SKM-1 treated with dmso at 0.1 percent for 144 hours (cell line): ENCODE results near the gene SLC25A48.

Source experiments
- DNase-seq: peaks from one replicate; lab custom pipeline; 2025; ENCODE audit not compliant: unreplicated experiment; lab: John Stamatoyannopoulos, UW

Gene SLC25A48, protein sequence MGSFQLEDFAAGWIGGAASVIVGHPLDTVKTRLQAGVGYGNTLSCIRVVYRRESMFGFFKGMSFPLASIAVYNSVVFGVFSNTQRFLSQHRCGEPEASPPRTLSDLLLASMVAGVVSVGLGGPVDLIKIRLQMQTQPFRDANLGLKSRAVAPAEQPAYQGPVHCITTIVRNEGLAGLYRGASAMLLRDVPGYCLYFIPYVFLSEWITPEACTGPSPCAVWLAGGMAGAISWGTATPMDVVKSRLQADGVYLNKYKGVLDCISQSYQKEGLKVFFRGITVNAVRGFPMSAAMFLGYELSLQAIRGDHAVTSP

DNA sequence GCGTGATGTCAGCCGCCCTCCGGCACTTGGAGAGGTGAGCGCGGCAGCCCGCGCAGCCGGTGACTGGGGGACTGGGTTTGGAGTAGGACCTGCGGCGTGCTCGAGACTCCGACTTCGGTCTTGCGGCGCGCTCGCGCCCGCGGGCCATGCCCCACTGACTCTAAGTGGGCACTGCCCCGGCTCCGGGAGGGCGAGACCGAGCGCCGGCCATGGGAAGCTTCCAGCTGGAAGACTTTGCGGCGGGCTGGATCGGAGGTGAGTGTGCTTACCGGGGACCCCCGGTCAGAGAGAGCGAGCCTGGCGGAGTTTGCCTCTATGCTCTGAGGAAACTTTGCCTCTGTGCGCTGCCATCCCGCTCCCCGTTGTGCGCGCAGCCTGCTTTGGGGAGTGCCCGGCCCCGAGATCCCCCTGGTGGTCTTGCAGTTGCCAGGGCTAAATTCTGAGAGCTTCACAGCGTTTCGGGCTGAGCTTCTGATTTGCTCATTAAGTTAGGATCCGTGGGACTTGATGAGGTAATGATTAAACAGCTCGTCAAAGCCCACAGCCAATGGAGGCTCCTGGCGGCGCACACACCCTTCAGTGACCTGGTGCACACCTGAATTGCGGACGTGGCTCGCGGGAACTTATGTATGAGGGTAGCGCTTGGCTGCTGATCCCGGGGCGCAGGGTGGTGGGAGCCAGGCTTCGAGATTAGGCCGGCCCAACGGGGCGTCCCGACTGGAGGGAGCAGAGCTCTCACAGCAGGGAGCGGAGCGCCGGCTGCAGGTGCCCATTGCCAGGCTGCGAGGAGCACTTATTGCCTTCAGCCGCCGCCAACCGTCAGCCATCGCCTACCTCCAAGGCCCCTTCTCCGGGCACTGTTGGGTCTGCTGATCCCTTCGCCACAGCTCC is at the start of gene SLC25A48:
Gene SLC25A48 (plus strand): TSS at position 25 of the 891 bp plus-strand sequence. CDS start 185 bp downstream, at position 210.
- DNase-seq = peak; percentile 40

DNA sequence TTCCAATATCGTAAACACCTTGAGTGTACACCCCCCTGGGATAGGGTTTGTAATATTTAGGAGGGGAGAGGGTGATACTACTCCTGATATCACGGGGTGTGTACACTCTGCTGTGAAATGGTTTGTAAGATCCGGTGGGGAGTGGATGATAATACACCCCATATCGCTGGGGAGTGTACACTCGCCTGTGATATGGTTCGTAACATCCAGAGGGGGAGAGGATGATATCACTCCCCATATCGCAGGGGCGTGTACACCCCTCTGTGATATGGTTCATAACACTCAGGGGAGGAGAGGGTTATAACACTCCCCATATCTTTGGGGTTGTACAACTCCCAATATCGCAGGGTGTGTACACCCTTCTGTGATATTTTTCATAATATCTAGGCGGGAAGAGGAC is 33.8 kb upstream of the SLC25A48 start:
- DNase-seq = no peak

DNA sequence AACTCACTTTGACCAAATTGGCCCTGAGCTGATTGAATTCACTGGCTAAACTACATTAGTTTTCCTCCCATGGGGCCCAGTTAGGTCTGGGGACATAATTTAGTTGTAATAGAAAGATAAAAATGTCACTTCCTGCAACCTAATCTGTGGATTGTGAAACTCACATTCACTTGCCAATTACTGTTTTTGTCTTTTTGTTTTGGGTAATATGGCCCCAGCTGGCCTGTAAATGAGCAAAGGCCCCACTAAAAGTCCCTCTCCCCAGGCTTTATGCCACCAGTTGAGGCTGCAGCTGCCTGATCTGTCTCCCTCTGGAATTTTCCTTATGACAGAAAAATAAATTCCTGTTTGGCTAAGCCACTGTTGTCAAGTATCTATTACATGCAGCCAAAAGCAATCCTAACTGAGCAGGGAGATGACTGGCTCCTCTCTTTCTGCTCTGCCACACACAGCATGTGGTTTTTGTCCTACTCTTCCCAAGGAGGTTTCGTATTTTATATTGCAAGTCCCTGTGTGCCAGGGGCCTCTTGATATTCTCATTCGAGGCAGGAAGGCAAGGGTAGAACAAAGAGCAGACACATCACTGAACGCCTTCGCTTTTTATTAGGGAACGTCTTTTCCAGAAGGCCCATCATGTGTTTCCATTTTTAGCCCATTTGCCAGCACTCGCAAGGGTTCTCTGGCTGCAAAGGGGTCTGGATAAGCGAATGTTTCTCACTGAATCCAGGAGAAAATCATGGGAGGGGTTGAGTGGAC is 24.1 kb upstream of the SLC25A48 start:
- DNase-seq = no peak

DNA sequence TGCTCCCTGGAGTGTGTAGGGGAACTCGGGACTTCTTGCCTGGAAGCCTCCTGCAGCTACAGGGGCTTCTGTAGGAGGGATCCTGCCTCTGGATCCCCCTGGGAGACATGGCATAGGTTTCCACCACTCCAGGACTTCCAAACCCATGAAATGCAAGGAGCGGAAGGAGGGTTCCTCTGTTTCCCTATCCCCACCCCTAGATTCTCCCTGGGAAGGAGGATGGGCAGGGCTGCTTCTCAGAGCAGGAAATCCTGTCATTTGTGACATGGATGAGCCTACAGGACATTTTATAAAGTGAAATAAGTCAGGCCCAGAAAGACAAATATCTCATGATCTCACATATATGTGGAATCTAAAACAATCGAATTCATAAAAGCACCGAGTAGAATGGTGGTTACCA is 23.5 kb upstream of the SLC25A48 start:
- no peak for DNase-seq

DNA sequence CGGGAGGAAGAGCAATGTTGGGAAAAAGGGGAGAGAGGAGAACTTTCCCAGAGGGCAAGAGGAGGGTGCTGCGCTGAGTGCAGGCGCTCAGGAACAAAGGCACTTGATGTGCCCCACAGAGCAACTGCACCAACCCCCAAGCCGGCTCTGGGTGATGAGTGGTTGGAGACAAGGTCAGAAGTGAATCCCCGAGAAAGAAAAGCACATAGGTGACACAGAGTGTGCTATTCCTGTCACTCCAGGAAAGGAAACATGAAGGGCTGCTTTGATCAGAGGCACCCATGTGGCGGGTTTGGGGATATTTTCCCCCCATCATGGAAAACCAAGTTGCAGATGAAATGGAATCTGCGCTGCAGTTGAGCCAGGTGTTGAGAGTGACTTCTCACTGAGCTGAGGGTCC is 20.7 kb upstream of the SLC25A48 start:
- no peak for DNase-seq

DNA sequence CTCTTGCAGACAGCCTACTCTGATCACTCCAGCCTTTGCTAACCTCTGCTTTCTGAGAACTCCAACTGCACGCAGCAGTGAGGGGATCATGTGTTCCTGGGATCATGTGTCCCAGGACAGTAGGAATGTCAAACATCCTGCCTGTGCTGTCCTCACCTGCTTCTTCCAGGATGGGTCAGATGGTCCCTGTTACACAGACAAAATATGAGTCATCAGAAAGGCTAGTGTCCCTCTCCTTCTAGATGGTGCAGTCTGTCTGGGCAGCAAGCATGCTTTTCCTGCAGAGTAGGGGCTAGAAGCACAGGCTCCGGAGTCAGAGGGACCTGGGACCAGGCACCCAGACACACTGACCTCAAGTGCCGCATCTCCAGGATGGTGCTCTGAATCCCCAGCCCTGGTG is 20.1 kb upstream of the SLC25A48 start:
- DNase-seq = no peak

DNA sequence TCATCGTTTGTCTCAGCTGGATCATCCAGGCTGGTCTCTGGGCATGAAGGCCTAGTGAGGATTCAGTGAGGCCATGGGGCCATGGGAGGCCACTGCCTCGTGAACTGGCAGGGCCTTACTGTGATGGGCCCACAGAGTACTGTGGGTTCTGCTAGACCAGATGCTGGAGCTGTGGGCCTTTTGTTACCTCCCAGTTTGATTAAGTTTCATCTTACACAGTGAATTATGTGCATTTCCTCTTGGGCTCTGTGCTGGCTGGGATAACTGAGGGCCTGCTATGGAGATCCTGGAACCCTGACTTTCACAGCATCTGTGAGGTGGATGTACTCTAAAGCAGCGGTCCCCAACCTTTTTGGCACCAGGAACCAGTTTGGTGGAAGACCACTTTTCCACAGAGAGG is 19.7 kb upstream of the SLC25A48 start:
- DNase-seq = no peak

DNA sequence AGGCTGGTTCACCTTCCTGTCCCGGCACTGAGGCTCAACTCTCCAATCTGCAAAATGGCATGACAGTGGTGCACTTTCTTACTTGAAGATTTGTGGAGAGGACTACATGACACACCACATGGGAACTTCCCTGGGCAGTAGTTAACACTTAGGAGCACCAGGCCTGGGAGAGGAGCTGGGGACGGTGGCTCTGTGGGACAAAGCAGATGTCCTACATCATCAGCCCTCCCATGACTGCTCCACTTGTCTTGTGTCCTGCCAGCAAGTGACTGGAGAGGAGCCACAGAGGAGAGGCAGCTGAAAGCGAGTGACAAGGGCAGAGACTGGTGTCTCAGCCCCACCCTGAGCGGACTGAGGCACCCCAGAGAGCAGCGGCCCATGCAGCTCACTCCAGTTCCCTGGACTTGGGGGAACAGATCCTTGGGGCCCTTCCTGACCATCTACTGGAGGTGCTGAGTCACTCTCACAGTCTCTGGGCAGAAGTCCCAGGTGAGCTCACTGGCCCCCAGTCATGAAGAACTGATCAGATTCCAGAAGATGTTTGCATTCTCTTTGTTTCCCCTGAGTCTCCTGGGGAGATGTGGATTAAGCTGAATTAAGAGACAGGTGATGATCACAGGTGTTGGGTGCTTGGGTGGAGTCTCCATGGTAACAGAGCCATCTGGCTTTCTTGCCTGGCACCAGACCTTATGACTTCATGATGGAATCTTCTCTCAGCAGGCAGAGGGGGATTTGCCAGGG is 13.2 kb upstream of the SLC25A48 start:
- no peak for DNase-seq

DNA sequence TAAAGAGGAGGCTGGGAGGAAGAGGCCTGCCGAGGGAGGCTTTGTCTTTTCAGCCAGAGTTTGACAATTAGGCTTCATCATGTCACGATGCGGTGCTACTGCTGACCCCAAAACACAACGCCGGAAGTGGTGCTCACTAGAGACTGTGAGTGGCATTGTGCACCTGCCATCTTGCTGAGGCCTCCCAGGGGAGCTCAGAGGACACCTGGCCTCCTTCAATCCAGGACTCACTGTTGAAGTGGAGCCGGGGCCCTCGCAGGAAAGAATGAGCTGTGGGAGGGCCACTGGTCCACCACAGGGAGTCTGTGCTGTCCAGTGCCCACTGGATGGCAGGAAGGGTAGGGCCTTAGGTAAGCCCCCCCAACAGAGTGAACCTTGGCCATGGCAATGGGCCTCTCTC is 12.7 kb upstream of the SLC25A48 start:
- DNase-seq = no peak

DNA sequence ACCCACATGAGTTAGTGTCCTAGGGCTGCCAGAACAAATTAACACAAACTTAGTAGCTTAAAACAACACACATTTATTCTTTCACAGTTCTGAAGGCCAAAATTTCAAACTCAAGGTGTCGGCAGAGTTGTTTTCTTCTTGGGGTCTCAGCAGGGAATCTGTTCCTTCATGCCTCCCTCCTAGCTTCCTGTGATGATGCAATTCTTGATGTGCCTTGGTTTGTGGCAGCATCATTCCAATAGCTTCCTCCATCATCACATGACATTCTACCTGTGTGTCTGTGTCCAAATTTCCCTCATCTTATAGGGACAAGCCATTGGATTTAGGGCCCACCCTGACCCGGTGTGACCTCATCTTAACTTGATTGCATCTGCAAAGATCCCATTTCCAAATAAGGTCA is 12.2 kb upstream of the SLC25A48 start:
- DNase-seq = no peak

DNA sequence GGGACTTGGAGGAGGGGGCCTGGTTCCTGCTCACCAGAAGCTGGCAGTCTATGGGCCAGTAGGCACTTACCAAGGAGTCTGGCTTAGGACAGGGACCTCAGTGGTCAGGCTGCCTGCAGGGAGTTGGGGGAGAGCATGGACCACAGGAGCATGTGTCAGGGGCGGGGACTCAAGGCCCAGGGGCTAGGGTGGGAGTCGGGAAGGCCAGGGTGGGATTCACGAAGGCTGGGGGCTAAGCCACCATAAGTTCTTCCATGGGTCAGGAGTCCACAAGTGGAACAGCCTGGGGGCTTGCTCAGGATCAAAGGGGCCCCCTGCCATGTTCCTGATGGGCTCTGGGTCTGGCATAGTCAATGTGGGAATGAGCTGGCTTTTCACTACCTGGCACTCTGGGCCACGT is 11.5 kb upstream of the SLC25A48 start:
- DNase-seq = no peak

DNA sequence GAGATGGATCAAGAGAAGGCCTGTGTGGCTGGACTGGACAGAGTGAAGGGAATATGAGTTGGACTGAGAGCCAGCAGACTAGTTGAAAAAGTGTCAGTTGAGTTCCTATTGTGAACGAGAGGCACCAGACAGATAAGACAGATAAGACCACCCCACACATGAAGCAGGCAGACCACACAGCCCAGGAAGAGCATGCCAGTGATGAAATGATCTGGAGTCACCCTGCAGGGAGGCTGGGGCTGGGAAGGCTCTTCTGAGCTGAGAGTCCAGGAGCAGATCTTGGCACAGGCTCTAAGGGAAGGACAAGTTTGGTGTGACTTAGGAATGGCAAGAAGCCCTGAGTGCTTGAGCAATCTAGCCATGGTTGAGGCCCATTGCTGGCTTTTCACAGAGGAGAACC is 10.6 kb upstream of the SLC25A48 start:
- no peak for DNase-seq

DNA sequence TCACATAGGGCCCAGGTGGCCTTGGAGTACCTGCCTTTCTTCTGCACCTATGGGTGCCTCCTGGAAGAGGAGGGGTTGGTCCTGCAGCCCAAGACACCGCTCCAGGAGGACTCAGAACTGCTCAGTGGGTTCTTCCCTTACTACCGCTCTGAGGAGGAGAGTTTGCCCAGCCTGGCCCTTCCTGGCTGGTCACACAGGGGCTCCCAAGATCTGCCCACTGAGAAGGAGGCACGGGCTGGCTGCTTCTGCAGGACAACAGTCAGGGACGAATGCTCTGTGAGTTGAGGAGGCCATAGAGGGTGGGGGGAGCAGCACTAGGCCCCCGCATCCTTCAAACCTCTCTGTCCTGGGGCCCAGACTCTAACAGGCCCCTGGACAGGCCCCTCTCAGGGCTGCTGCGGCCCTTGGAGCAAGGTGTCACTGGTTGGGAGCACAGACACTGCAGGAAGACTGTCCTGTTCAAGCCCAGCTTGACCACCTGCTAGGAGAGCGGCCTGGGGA is 9.9 kb upstream of the SLC25A48 start:
- no peak for DNase-seq

DNA sequence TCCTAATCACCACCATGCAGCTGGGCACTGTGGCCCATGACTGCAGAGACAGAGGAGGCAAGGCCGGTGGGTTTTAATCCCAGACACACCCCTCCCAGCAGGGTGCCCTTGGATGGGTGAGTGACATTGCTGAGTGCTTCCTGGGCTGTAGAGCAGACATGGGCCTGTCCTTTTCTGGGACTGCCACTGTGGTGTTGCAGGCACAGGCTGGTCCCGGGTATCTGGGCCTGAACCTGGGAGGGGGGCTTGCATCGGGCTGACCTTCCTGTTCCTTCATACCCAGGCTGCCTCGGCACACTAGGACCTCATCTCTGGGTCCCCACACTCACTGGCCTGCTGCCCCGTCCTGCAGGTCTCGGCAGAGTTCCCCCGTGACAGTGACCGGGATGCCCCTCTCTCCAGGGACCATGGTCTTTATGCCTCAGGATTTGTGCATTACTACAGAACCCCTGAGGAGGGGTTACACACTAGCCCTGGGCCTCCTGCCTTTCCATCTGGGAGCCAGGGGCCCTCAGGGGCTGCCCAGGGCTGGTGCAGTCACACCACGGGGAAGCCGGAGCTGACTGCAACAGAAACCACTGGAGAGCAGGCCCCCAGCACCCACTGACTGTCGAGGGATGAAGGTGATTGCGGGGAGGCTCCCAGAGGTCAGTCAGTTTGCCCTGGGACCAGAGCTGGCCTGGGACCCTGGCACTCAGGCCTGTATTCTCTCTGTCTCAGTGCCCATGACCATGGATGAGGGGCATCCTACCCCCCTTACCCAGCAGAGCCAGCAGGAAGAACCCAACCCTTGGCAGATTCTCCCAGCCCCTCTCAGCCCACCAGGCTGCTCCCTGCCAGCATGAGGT is 8.9 kb upstream of the SLC25A48 start:
- no peak for DNase-seq

DNA sequence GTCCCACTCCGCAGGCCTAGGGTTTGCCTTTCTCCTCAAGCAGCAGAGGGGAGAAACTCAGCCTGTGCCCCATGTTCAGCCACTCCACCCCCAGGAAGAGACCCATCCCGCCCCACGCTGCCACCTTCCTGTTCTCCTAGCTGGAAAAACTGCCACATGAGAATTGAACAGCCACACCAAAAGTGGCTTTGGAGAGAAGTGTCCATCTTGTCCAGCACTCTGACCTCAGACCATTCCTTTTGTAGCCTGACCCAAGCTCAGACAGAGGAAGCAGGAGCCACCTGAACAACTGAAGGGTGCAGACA is 8.3 kb upstream of the SLC25A48 start:
- DNase-seq = no peak

DNA sequence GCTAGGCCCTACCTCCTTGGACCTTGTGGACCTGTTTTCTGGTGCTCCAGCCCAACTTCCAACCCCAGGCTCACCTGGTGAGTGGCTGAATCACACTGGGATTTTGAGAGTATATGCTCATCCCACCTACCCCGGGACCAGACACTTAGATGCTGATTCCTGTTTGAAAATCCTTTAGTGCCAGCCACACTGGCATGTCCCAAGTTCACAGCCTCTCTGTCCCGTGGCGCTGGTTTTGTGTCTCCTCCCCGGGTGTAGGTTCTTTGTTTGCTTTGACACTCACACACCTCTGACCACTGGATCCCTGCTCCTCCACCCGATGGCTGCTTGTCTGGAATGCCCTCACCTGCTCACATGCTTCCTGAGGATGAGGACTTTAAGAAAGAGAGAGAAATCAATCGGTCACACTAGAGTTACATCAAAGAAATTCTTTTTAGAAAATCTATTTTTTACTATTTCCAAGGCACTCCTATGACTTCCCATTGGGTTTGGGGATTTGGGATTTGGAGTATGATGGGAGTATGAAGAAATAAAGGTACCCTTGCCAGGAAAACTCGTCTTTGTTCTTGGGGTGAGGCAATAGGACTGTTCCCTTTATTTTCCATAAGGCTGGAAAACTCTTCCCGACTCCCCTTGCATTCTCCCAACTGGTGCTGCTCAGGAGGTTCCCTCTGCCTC is 7.3 kb upstream of the SLC25A48 start:
- no peak for DNase-seq

DNA sequence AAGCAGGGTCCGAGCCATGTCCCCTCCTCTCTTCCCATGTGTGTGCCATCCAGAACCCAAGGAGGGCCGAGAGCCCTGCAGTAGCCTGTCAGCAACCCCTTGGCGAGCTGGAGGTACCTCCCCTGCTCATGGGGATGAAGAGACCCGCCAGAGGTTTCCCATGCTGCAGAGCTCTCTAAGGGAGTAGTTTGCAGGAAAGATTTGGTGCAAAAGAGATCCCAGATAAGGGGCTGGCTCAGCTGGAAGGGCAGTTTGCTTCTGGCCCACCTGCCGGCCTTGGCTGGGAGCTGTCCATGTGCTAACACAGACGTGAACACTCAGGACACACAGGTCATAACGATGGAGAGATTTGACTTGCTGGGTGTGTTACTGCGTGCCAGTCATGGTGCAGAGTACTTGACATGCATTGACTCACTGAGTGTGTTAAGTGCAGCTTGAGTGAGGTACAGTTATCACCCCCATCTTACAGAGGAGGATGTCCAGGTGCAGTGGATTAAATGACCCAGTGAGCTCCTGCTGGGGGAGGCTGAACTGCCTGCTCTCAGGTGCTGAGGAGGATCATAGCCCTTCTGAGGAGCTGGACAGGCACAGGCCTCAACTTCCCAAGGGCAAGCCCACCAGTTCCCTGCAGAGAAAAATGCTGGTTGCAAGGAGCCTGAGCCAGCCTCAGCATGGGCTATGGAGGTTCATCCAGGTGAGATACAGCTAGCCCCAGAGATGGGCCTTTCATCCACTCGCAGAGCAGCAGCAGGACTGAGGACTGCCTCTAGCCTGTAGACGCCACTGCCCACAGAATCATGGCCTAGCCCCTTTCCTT is 6.3 kb upstream of the SLC25A48 start:
- DNase-seq = no peak

DNA sequence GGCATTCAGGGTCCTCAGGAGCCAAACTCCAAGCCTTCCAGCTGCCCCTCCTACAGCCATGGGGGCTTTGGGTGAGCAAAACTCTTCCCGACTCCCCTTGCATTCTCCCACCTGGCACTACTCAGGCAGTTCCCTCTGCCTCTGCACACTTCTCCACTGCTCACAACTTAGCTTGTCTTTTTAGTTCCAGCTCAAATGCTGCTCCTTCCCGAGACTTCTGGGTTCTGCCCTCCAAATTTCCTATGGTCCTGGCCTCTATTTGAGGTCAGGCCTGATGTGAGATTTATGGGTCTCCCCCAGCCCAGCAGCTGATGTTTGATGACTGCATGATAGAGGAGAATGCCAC is 5.7 kb upstream of the SLC25A48 start:
- DNase-seq = no peak

DNA sequence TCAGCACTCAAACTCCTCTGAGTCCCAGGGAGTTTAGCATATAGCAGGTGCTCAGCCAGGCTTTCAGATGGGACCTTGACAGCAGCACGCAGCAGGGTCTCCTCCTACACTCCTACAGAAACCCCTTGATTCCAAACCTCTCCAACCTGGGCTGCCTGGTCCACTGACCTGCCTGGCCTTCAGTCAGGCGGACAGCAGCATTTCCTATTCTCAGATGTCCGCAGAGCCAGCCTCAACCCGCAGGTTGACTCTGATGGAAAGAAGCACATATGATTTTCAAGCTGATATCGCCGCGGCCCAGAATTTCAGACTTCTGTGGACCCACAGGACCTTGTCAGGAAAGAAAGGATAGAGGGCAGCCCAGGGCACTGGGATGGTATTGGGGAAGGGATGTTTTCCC is 5.3 kb upstream of the SLC25A48 start:
- DNase-seq = no peak
